ENCODE results near the gene NFIB.

The NFIB gene

DNA sequence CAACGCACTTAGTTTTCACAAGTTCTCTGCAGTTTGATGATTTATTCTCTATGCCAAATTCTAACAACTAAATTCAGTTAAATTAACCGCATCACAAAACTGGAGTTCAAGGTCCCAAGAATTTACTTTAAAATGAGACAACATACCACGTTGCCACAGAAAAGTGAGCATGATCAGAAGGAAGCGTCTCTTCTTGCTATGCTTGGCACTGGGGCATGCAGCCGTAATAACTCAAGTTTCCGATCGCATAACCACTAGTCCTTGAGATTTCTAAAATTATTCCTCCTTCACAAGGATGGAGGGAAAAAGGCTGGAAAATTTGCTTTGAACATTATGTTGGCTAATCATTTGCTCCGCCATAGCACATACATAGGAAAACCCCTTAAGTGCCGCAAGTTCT is 13.9 kb downstream of the NFIB start:
- TF ChIP-seq, protein P1, sequence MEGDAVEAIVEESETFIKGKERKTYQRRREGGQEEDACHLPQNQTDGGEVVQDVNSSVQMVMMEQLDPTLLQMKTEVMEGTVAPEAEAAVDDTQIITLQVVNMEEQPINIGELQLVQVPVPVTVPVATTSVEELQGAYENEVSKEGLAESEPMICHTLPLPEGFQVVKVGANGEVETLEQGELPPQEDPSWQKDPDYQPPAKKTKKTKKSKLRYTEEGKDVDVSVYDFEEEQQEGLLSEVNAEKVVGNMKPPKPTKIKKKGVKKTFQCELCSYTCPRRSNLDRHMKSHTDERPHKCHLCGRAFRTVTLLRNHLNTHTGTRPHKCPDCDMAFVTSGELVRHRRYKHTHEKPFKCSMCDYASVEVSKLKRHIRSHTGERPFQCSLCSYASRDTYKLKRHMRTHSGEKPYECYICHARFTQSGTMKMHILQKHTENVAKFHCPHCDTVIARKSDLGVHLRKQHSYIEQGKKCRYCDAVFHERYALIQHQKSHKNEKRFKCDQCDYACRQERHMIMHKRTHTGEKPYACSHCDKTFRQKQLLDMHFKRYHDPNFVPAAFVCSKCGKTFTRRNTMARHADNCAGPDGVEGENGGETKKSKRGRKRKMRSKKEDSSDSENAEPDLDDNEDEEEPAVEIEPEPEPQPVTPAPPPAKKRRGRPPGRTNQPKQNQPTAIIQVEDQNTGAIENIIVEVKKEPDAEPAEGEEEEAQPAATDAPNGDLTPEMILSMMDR (IDR thresholded peaks at IDR 0.05; ENCODE audit: low read depth, low read length) = no peak
- H3K9me3 ChIP-seq (ENCODE audit: severe bottlenecking) = no peaks in the 10 kb centered on the region
- H3K36me3 ChIP-seq = no peaks in the 10 kb centered on the region
- no peak for DNase-seq
- H3K27me3 ChIP-seq (ENCODE audit: insufficient read depth, low read depth, severe bottlenecking) = no peaks in the 10 kb centered on the region
- no peak overlapping the region for H3K4me3 ChIP-seq (ENCODE audit: low read depth, low read length)
- H3K27ac ChIP-seq = no peak overlapping the region

DNA sequence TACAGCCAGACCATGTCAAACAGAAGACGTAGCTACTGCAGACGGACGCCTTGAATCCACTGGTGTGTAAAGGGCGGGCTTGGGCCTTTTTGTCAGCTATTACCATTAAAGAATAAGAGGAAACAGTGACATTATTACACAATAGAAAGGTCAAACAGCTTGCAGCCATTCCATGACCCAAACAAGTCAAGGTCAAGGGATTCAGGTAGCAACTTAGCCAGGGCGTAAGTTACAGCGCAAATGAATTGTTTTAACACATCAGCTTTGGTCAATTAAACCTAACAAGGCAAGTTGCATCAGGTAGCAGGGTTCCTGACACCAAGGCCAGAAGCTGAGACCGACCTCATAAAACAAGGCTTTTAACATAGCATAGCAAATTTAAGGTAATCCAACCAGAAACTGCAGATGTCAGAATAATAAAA is 15.3 kb downstream of the NFIB start:
- Histone ChIP-seq H3K36me3 (no peaks in the 10 kb centered on the region), H3K9me3 (ENCODE audit: severe bottlenecking) (no peaks in the 10 kb centered on the region), H3K27me3 (ENCODE audit: insufficient read depth, low read depth, severe bottlenecking) (no peaks in the 10 kb centered on the region), H3K27ac (no peak overlapping the region), H3K4me3 (ENCODE audit: low read depth, low read length) (no peak overlapping the region)
- TF ChIP-seq, protein P1 (IDR thresholded peaks at IDR 0.05; ENCODE audit: low read depth, low read length) = no peak
- no peak for DNase-seq

DNA sequence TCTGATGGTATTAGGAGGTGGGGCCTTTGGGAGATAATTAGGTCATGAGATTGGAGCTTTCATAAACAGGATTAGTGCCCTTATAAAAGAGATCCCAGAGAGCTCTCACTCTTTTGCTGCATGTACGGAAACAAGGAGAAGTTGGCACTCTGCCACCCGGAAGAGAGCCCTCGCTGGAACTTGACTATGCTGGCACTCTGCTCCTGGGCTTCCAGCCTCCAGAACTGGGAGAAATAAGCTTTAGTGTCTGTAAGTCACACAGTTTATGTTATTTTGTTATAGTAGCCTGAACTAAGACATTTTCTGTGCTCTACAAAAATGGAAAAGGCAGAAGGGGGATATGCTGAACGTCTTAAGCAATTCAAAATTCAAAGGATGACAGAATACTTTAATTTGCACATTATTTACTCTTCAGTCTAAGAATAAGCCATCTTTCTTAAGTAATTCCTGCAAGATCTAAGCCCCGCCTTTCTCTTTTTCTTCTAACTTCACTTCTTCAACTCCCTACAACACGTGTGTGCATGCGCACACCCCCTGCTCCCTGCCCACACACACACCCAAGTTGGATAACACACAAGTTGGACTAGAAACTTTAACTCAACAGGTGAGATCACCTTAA is 17.3 kb downstream of the NFIB start:
- no peaks in the 10 kb centered on the region for H3K36me3 ChIP-seq
- no peak for DNase-seq
- H3K27ac ChIP-seq = no peak overlapping the region
- TF ChIP-seq, protein P1 (IDR thresholded peaks at IDR 0.05; ENCODE audit: low read depth, low read length) = no peak
- H3K27me3 ChIP-seq (ENCODE audit: insufficient read depth, low read depth, severe bottlenecking) = no peaks in the 10 kb centered on the region
- no peaks in the 10 kb centered on the region for H3K9me3 ChIP-seq (ENCODE audit: severe bottlenecking)
- H3K4me3 ChIP-seq (ENCODE audit: low read depth, low read length) = no peak overlapping the region

DNA sequence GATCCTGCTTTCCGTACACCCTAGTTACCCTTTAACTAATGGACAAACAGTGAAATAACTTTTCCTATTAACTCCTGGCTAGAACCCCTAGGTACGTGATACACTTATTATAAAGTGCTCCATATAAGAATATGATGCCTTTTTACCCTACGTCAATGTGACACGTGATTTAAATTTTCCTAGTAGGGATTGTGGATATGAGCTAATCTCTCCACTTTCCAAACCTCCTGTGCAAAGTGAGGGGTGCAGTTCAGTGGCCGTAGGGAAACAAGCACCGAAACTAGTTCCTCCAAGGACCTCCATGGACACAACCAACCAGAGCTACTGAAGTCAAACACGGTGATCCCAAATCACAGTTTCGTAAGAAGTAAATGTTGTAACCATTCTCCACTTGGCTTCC is 19.3 kb downstream of the NFIB start:
- no peak for DNase-seq
- Histone ChIP-seq H3K9me3 (ENCODE audit: severe bottlenecking) (no peaks in the 10 kb centered on the region), H3K27me3 (ENCODE audit: insufficient read depth, low read depth, severe bottlenecking) (no peaks in the 10 kb centered on the region), H3K27ac (no peak overlapping the region), H3K4me3 (ENCODE audit: low read depth, low read length) (no peak overlapping the region), H3K36me3 (no peaks in the 10 kb centered on the region)
- TF ChIP-seq, protein P1 (IDR thresholded peaks at IDR 0.05; ENCODE audit: low read depth, low read length) = no peak

DNA sequence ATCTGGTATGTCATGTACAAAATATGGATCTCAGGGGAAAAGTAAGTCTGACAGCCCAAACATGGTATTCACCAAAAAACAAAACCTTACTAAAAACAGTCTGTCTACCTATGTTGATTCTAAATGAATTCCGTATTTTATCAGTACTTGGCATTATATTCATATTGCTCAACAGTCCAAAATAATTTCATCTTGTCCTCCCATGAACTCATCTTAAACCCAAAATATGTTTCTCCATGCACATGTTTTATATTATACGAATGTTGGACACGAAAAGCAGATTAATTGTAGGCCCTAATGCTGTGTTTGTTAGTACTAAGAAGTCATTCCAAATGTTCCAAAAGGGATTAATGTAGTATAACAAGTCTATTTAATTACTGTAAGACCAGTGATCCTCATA is 20.1 kb downstream of the NFIB start:
- Histone ChIP-seq H3K27ac (no peak overlapping the region), H3K4me3 (ENCODE audit: low read depth, low read length) (no peak overlapping the region), H3K36me3 (no peaks in the 10 kb centered on the region), H3K9me3 (ENCODE audit: severe bottlenecking) (no peaks in the 10 kb centered on the region), H3K27me3 (ENCODE audit: insufficient read depth, low read depth, severe bottlenecking) (no peaks in the 10 kb centered on the region)
- TF ChIP-seq, protein P1 (IDR thresholded peaks at IDR 0.05; ENCODE audit: low read depth, low read length) = no peak
- DNase-seq = no peak

DNA sequence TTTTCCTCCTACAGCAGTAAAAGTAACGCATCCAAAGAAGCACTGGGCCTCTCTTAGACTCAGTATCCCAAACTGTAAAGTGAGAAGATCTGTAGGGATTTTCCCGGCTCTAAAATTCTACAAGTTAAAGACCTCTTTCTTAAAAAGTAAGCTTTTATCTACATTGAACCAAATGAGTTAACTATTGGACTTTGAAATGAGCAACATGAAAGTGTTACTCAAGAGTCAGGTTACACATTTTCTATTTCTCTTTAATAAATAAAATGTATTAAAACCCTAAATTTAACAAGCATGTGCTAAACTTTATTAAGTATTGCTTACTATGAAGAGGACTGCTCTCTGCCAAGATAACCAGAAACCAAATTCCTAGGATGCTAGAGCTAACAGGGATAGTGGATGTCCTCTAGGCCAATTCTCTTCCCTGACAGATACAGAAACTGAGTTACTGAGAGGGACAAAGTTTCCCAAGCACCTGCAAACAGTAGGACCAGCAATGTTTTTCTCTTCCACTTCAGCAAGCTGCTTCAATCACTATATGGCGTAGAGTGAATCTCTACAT is 21.7 kb downstream of the NFIB start:
- Histone ChIP-seq H3K4me3 (ENCODE audit: low read depth, low read length) (no peak overlapping the region), H3K27me3 (ENCODE audit: insufficient read depth, low read depth, severe bottlenecking) (no peaks in the 10 kb centered on the region), H3K27ac (no peak overlapping the region), H3K36me3 (no peaks in the 10 kb centered on the region), H3K9me3 (ENCODE audit: severe bottlenecking) (no peaks in the 10 kb centered on the region)
- TF ChIP-seq, protein P1 (IDR thresholded peaks at IDR 0.05; ENCODE audit: low read depth, low read length) = no peak
- no peak for DNase-seq

All from WERI-Rb-1 (cell line).